SK-N-SH (cell line): ENCODE data around the gene ADRB2. TPM values are rescaled to one million over a fixed set of nuclear protein-coding genes. Genes with fewer than 3 reads are reported as not detected.

Experiments used
- CTCF ChIA-PET: fragments of 300-600, 350-600 bp; formaldehyde crosslinking; extraction: SDS; loops from one replicate; lab custom pipeline; 2021; lab: Yijun Ruan, JAX
- POLR2A ChIA-PET: fragments of 350-600 bp; sonication (Branson Sonifier 250); formaldehyde crosslinking; extraction: SDS; loops from one replicate; lab custom pipeline; 2020; ENCODE audit warnings: antibody characterized with exemption, inconsistent platforms; lab: Yijun Ruan, JAX
- DNase-seq: peaks from one replicate; pipeline ENCODE4 v3.0.0; 2012
- H2AFZ ChIP-seq: fragments of 200-600 bp; sonication (generic); 2 replicates; pipeline ENCODE4 v1.8.1; 2016; ENCODE audit warnings: antibody characterized with exemption, mild to moderate bottlenecking, low read depth
- H3F3A ChIP-seq: fragments of 200-600 bp; sonication (generic); replicated peaks from 2 replicates; pipeline ENCODE3; 2016; ENCODE audit warnings: antibody characterized with exemption, mild to moderate bottlenecking; ENCODE audit not compliant: insufficient read depth
- H3K27ac ChIP-seq, 2 experiments: fragments of 200-500 bp in 1 of 2; fragments of 200-600 bp in 1 of 2; sonication (Bioruptor generic) in 1 of 2; sonication (generic), shearing (Covaris generic) in 1 of 2; 2 replicates each; pipeline versions ENCODE4 v1.5.1 to v1.6.1; 2014 to 2016; ENCODE audit warnings: low read depth in 2 of 2, inconsistent platforms in 1 of 2, low read length in 1 of 2, mild to moderate bottlenecking in 1 of 2, mixed read lengths in 1 of 2
- H3K27me3 ChIP-seq: fragments of 200-600 bp; sonication (generic), shearing (Covaris generic); 2 replicates; pipeline ENCODE4 v1.6.1; 2016; ENCODE audit warnings: mixed run types; ENCODE audit not compliant: insufficient read depth
- H3K36me3 ChIP-seq, 2 experiments: fragments of 200-500 bp in 1 of 2; fragments of 200-600 bp in 1 of 2; sonication (Bioruptor generic) in 1 of 2; sonication (generic) in 1 of 2; replicated peaks in 1 of 2; 2 replicates each; pipeline versions ENCODE3 to v1.5.1; 2014 to 2016; ENCODE audit warnings: low read length in 1 of 2, mild to moderate bottlenecking in 1 of 2; ENCODE audit not compliant: insufficient read depth in 2 of 2, control insufficient read depth in 1 of 2
- H3K4me1 ChIP-seq, 2 experiments: fragments of 200-500 bp in 1 of 2; fragments of 200-600 bp in 1 of 2; sonication (Bioruptor generic) in 1 of 2; sonication (generic), shearing (Covaris generic) in 1 of 2; 2 replicates each; pipeline versions ENCODE4 v1.5.1 to v1.6.1; 2014 to 2016; ENCODE audit warnings: low read depth in 1 of 2, low read length in 1 of 2, mixed run types in 1 of 2; ENCODE audit not compliant: insufficient read depth in 2 of 2, control insufficient read depth in 1 of 2
- H3K4me2 ChIP-seq: fragments of 200-600 bp; sonication (generic), shearing (Covaris generic); 2 replicates; pipeline ENCODE4 v1.6.1; 2017; ENCODE audit warnings: mixed run types
- H3K4me3 ChIP-seq, 2 experiments: fragments of 200-500 bp in 1 of 2; fragments of 200-600 bp in 1 of 2; sonication (Bioruptor generic) in 1 of 2; sonication (generic), shearing (Covaris generic) in 1 of 2; 2 replicates each; pipeline versions ENCODE4 v1.5.1 to v1.8.1; 2014 to 2016; ENCODE audit warnings: low read depth in 2 of 2, inconsistent platforms in 1 of 2, low read length in 1 of 2, mild to moderate bottlenecking in 1 of 2, mixed read lengths in 1 of 2, moderate library complexity in 1 of 2
- H3K79me2 ChIP-seq: fragments of 200-600 bp; sonication (generic); 2 replicates; pipeline ENCODE4 v1.8.1; 2017; ENCODE audit warnings: mild to moderate bottlenecking; ENCODE audit not compliant: insufficient read depth
- H3K9ac ChIP-seq: fragments of 200-600 bp; sonication (generic); 2 replicates; pipeline ENCODE4 v1.6.1; 2017; ENCODE audit warnings: mixed run types
- H3K9me2 ChIP-seq: fragments of 200-600 bp; sonication (generic); 2 replicates; pipeline ENCODE4 v1.6.1; 2017; ENCODE audit warnings: mixed run types
- H3K9me3 ChIP-seq: fragments of 200-600 bp; sonication (generic); 2 replicates; pipeline ENCODE4 v1.6.1; 2017; ENCODE audit warnings: mixed run types, mild to moderate bottlenecking, moderate library complexity
- H4K20me1 ChIP-seq: fragments of 200-600 bp; sonication (generic); 2 replicates; pipeline ENCODE4 v1.6.1; 2017; ENCODE audit warnings: mild to moderate bottlenecking, mixed run types; ENCODE audit not compliant: insufficient read depth
- CHD2 ChIP-seq: fragments of 150-350 bp; IDR thresholded peaks from 2 replicates; pipeline ENCODE4 v1.6.1; 2018; ENCODE audit warnings: low read length; ENCODE audit not compliant: partially characterized antibody
- CTCF ChIP-seq: fragments of 200-600 bp; sonication (generic); IDR thresholded peaks from 2 replicates; pipeline ENCODE4 v1.6.1; 2017; ENCODE audit warnings: antibody characterized with exemption, mild to moderate bottlenecking, moderate library complexity
- EP300 ChIP-seq, 2 experiments: IDR thresholded peaks; 2 replicates each; pipeline versions ENCODE4 v1.4.0 to v1.6.1; 2012; ENCODE audit warnings: borderline replicate concordance in 1 of 2, low read depth in 1 of 2, low read length in 1 of 2
- FOSL2 ChIP-seq: IDR thresholded peaks from 2 replicates; pipeline ENCODE4 v1.4.0; 2012; ENCODE audit warnings: low read depth, mild to moderate bottlenecking, moderate library complexity, borderline replicate concordance
- FOXJ3 ChIP-seq: sonication (generic); formaldehyde crosslinking; IDR thresholded peaks from 2 replicates; pipeline ENCODE4 v1.5.1; 2020; ENCODE audit warnings: mild to moderate bottlenecking, missing genetic modification reagents
- GATA2 ChIP-seq: sonication (generic); formaldehyde crosslinking; IDR thresholded peaks from 2 replicates; pipeline ENCODE4 v1.5.0; 2020; ENCODE audit warnings: mild to moderate bottlenecking, missing genetic modification reagents
- IRF3 ChIP-seq: fragments of 150-350 bp; IDR thresholded peaks from 2 replicates; pipeline ENCODE4 v1.6.1; 2016; ENCODE audit warnings: mild to moderate bottlenecking, low read depth, low read length
- NFIC ChIP-seq: IDR thresholded peaks from 2 replicates; pipeline ENCODE4 v1.4.0; 2012; ENCODE audit warnings: borderline replicate concordance
- NRF1 ChIP-seq: IDR thresholded peaks from 2 replicates; pipeline ENCODE4 v1.6.1; 2012; ENCODE audit warnings: low read depth, mild to moderate bottlenecking, low read length
- PBX3 ChIP-seq: IDR thresholded peaks from 2 replicates; pipeline ENCODE4; 2012
- RCOR1 ChIP-seq: fragments of 150-350 bp; IDR thresholded peaks from 2 replicates; pipeline ENCODE4 v1.6.1; 2017; ENCODE audit warnings: antibody characterized with exemption, low read length
- RXRA ChIP-seq: IDR thresholded peaks from 2 replicates; pipeline ENCODE4 v1.4.0; 2012; ENCODE audit warnings: low read depth, mild to moderate bottlenecking, borderline replicate concordance
- TCF12 ChIP-seq: IDR thresholded peaks from 2 replicates; pipeline ENCODE4 v1.4.0; 2012
- TEAD4 ChIP-seq: IDR thresholded peaks from 2 replicates; pipeline ENCODE4 v1.4.0; 2012; ENCODE audit warnings: mild to moderate bottlenecking, borderline replicate concordance; ENCODE audit not compliant: insufficient read depth
- USF1 ChIP-seq: IDR thresholded peaks from 2 replicates; pipeline ENCODE4 v1.4.0; 2012; ENCODE audit warnings: low read depth, borderline replicate concordance
- ZBTB33 ChIP-seq: IDR thresholded peaks from 2 replicates; pipeline ENCODE4 v1.4.0; 2012; ENCODE audit warnings: low read depth, borderline replicate concordance
- WGBS: methylation state at CpG from one replicate; pipeline ENCODE4 v1.1.6; 2017; ENCODE audit warnings: low lambda C conversion rate; 5-methylcytosine and 5-hydroxymethylcytosine counted together
- polyA plus RNA-seq, 3 experiments: library from polyadenylated mRNA; depleted of rRNA; stranded (reverse); fragments of >200 nt; gene quantifications; 2 replicates each; pipeline ENCODE4 v1.2.3, GENCODE V29; 2012

Gene ADRB2
- polyA plus RNA-seq, 1 of the 3 experiments (the other 2 are of a cell fraction) = 1.0 TPM

GRCh38 chr5:148823871-148824270, 2.5 kb upstream of the ADRB2 start:
- Histone ChIP-seq H3K4me1 (peaks cover 0 to 11% of the 10 kb centered on the region in 2 experiments; a peak in 1 of 4 replicates), H3F3A (no peaks in the 10 kb centered on the region), H3K9ac (no peak overlapping the region), H2AFZ (no peak overlapping the region), H3K9me2 (no peaks in the 10 kb centered on the region), H3K27ac (no peak overlapping the region), H3K4me3 (no peak overlapping the region), H3K36me3 (no peaks in the 10 kb centered on the region), H3K79me2 (peaks cover 20% of the 10 kb centered on the region; the same call in 1 of the 2 replicates), H3K27me3 (no peaks in the 10 kb centered on the region), H4K20me1 (no peaks in the 10 kb centered on the region), H3K4me2 (no peak overlapping the region), H3K9me3 (no peaks in the 10 kb centered on the region)
- 85% methylated on average over 2 of the region's 2 CpGs for WGBS
- ChIA-PET POLR2A (no interaction called here), CTCF (interaction anchor here (0.8 to 1.9 kb wide), 4 partner anchors 93 to 291 kb away, joined by 3 to 6 read pairs (median 4); no protein-coding TSS in a partner anchor)
- no peak for TF ChIP-seq FOXJ3
- no peak for TF ChIP-seq ZBTB33
- no peak for TF ChIP-seq NRF1
- no peak for TF ChIP-seq FOSL2
- TF ChIP-seq PBX3 = no peak
- no peak for TF ChIP-seq GATA2 (CRISPR knock-in tag)
- no peak for TF ChIP-seq USF1
- TF ChIP-seq TCF12 = no peak
- TF ChIP-seq TEAD4 = no peak
- TF ChIP-seq CTCF = no peak
- TF ChIP-seq NFIC = no peak
- TF ChIP-seq CHD2 = no peak
- TF ChIP-seq IRF3 = no peak
- TF ChIP-seq RXRA = no peak
- TF ChIP-seq RCOR1 = no peak
- no peak for TF ChIP-seq EP300 (IDR thresholded peaks at IDR 0.05; ENCODE audit: borderline replicate concordance in 1 of 2, low read depth in 1 of 2, low read length in 1 of 2)
- DNase-seq = no peak
